ENCODE data around the gene C2orf72. TPM values are rescaled to one million over a fixed set of nuclear protein-coding genes. Genes with fewer than 3 reads are reported as not detected.
A peak's percentile ranks its signal among the peaks of the same experiment; 100 is the strongest.
"Not testable (repeated sequence)": the region's sequence is repeated elsewhere in the genome, so short reads cannot be mapped to it uniquely, and the experiment has no call there.

The C2orf72 gene
- total RNA-seq, 1 experiment from 2014 or later: 2.1 TPM

DNA sequence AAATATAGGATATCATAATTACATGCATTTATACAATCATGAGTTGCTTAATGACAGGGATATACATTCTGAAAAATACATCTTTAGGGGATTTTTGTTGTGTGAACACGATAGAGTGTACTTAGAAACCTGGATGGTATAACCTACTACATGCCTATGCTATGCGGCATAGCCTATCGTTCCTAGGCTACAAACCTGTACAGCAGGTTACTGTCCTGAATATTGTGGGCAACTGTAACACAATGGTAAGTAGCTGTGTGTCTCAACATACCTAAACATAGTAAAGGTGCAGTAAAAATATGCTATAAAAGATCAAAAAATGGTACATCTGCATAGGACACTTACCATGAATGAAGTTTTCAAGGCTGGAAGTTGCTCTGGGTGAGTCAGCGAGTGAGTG lies 6.5 kb downstream of the C2orf72 start:
- no peak for DNase-seq (ENCODE audit: low spot score)

DNA sequence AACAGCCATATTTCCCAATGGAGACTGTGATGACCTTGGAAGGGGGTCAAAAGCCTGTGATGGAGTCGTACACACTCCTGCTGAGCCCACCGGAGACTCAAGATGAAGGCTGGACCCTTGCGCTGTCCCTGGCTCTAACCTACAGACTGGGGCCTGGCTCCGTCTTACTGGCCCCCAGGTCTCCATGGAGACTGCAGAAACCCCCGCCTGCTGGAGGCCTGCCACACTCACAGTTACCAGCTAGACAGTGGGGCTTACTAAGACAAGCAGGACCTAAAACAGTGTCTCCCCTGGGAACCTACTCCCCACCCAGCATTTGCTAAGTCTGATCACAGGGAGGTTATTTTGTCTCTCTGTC lies 9.6 kb downstream of the C2orf72 start:
- no peak for DNase-seq (ENCODE audit: low spot score)

DNA sequence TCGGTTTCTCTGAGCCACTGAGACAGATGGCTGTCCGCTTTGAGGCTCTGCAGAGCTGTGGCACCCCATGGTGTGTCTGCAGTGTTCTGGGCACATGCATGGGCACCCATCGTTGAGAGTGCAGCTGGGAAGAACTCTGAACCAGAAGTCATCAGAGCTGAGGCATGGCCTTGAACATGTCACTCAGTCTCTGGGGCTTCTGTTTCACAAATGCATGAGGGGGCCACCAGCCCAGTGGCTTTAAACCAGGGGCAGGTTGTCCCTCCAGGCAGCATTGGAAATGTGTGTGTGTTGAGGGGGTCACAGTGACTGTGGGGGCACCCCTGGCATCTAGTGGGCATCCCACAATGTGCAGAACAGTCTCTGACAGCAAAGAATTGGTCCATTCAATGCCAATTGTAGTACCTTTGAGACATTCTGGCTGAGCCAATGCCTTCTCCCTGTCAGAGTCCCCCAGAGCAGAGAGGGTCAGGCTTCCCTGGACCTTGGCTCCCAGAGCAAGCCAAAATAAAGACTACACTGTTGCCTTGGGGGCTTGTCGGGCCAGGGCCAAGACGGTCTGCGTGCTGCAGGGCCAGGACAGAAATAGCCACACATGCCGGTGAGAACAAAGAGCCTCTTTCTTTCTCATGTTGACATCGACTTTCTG lies 10.1 kb downstream of the C2orf72 start:
- no peak for DNase-seq (ENCODE audit: low spot score)

DNA sequence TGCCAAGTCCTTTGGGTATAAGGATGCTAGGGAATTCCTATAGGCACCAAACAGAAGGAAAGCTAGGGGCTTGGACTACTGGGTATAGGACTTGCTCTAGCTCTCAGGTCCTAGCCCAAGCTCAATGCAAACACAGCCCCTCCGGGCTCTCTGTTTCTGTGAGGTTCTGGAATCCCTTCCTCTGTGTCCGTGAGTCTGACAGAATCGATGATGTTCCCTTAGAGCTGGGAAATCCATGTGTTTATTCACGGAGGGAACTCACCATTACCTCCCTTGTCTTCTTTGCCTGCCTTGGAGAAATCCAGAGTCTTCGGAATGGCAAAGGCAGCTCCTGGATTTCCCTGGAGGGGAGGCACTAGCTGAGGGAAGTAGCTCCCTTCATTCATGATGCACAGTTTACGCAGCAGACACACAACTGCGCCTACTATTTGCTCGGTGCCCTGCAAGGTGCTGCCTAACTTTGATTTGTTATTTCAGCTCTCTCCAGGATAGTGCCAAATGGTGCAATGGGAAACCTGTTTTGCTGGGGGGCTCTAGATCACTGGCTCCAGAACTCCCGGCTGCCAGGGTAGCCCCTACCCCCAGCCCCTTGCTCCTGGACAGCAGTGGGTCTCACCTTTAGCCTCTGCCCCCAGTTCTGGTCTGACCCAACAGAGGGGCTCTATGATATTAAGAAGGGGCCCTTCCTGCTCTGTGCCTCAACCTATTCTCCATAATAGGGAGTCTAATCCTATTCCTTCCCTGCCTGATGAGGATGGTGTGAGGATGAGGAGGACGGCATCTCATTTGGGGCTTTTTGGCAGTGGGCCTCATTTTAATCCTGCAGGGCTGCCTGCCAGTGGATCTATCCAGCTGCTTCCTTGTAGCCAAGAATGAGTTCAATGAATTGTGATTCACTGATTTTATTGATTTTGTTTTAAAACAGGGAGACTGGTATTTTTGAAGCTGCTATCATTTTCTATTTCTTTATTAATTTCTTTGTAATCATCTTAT lies 10.9 kb downstream of the C2orf72 start:
- DNase-seq (ENCODE audit: low spot score): no peak

DNA sequence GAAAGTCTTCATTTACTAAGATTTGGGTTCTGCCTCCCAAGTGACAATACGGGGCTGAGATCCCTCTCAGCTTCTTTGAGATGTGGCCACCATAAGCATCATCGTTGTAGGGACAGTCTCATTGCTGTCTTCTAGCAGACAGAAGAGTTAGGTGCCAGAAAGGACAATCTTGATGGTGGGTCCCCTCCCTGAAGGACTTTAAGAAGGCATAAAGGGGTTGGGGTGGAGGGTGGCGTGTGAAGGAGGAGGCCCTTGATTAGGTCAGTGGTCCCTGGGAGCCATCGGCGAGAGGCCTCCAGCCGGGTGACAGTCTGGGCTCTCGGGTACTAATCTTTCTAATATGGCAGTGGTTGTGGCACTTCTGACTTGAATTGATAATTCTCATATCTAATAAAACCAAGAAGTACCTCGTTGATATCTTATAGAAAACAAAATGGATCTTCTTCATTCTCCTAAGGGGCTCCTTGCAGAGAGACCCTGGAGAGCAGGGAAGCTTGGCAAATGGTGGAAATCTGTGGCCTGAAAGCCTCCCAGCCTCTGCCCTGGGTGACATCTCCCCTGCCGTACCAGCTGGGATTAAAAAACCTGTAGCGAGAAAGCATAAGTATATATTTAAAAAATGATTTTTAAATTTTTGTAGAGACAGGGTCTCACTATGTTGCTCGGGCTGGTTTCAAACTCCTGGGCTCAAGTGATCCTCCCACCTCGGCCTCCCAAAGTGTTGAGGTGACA lies 12.1 kb downstream of the C2orf72 start:
- DNase-seq (ENCODE audit: low spot score): no peak

DNA sequence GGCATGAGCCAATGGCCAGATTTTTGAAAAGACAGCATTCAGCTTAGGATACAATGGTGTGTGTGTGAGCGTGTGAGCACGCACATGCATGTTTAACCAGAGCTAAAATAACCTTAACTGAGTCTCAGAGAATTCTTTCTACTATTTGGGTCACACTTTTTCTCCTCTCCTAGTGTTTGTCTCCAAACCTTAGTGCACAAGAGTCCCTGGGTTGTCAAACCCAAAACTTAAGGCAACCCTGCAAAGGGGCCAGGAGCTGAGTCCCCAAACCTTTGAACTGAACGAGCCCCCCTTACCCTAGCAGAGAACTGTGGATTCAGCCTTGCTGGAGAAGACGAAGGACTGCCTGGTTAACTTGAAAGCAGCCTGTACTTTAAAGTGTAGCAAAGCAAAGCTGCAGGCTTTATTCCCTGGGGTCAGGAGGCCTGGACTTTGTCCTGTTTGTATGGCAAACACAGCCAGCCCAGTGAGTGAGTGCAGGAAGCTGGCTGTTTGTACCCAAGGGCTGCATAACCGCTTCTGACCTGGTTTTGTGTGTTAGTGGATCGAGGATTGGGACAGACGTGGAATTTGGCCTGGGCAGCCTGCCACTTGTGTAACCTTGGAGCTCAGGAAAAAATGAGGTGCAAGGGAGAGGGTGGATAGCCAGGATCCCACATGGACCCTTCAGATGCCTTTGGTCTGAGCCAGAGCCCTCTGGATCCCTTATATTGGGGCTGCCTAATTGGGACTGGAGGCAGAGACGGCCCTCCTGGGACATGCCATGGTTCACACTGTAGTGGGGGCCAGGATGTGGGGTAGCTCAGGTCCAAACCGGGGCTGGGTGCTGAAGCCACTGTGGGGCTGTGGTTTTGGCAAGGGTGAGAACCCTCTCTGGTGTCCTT lies 12.9 kb downstream of the C2orf72 start:
- DNase-seq (ENCODE audit: low spot score): peak; percentile 60

DNA sequence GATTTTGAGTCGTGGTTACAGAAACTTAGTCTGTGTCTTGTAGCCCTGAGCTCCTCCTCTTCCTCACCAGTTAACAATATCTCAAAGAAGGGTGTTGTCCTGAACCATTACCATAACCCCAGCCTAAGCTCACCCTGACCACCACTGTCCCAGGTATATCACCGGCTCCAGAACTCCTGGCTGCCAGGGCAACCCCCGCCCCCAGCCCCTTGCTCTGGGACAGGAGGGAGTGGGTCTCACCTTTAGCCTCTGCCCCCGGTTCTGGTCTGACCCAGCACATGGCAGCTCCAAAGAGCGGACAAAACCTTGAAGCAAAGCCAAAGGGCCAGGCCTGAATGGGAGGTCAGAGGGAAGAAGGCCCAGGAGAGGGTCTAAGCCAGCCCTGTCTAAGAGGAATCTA lies 13.8 kb downstream of the C2orf72 start:
- no peak for DNase-seq (ENCODE audit: low spot score)

DNA sequence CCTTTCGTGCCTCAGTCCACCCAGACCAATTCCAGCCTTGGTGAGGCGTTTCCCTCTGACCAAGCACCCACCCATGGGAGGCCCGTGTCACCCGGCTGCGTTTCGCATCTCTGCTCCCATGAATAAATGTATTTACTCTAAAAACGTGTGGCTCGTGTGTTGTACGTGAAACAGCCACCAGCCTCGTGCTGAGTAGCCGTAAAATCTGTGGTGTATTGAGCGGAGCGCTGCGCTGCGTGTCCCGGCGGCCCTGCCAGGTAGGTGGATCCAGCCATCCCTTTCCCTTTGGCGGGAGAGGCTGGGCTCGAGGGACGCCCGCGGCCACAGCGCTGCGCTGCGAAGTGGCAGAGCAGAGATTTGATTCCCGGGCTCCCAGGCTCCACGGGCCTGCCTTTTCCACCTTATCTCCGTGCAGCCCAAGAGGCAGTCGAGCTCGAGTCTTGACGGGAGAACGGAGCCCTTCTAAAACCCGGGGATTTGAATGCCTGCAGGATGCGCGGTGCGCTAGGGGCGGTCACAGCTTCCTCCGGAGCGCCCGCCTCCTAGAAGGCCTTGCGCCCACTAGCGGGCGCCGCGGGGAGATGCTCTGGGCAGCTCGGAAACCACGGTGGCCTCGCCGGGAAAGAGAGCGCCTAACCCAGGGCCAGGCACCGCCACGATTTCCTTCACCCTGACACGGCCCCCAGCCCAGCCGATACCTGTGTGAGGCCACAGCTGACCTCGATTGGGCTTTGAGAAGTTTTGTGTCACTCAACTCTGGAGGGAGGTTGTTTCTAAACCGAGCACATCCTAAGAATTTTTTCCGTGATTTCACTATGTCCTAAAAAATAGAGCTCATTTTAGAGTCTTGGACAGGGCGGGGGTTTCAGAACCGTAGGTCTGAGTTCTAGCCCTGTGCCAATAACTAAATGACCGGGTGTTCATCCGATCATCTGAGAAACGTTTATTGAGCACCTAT lies 15.4 kb downstream of the C2orf72 start:
- peak; percentile 86 for DNase-seq (ENCODE audit: low spot score)

DNA sequence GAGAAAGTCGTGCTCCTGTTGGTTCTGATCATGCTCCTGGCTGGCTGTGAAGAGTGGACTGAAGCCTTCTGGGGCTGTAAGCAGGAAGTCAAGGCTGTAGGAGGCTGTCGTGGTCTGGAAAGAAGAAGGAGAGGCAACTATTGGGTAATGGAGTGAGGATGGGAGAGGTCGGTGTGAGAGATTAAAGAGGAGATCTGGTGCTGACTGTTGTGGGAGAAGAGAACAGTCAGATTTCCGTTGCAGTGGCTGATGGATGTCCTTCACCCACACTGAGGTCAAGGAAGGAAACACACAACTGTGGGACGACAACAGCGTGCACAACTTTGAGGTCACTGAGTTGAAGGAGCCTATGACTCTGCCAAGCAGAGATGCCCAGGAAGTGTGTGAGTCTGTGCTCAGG lies 16.5 kb downstream of the C2orf72 start:
- no peak for DNase-seq (ENCODE audit: low spot score)

DNA sequence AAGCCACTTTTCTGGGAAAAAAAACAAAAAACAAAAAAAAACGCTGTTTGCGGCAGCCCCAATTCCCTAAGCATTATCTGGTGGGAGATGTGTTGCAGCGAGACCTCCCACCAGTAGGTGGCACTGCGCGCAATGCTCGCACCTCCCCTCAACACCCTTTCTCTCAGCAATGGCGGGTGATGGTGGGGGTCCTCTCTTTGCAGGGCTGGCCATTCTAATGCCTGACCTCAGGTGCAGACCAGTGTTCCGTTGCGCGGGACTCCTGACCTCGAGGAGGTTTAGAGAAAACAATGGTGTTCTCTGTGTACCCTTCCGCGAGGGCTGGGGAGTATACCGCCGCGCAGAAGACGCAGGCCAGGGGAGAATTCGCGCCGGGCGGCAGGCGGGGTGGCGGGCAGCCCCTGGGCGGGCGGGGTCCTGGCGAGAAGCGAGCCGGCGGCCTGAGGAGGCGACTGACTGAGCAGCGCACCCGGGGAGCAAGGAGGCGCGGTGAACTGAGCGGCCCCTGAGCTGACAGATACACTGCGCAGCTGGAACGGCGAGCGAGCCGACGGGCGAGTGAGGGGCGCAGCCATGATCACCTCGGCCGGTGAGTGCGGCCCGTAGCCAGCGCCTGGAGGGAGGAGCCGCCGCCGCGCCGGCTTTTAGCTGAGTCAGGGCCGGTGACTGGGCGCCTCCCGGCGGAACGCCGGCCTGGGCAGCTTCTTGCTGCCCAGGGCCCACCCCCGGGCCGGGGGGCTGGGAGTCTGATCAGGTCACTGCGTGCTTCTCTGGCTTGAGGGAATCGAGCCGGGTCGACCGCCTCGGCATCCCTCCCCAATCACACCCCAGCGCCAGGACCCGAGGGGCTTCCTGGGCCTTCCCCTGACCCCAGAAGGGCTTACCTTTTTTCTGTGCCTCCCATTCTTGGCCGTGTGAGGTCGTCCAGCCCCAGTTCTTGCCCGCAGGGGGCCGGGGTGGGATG lies 19.4 kb downstream of the C2orf72 start, which contains the start of gene PSMD1:
Gene PSMD1 (plus strand): TSS at position 415 of the 964 bp plus-strand sequence. CDS start 159 bp downstream, at position 574.
- peak; percentile 93 for DNase-seq (ENCODE audit: low spot score)

DNA sequence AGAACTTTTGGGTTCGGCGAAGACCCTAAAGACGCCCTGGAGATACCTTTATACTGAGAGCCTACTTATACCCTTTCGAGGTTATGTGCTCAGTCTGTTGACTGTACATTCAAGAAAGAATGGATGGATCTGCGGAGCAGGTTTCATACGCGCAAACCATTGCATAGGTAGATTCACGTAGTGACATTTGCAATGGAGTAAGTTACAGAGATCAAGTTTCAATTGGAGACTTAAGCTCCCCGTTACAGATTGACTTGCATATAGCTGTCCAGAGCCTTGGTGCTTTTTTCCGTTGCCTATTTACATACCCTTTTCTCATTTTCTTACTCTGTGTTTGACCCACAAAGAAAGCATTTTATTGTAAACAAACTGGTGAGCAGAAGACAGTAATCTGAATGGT lies 20.3 kb downstream of the C2orf72 start:
- no peak for DNase-seq (ENCODE audit: low spot score)

DNA sequence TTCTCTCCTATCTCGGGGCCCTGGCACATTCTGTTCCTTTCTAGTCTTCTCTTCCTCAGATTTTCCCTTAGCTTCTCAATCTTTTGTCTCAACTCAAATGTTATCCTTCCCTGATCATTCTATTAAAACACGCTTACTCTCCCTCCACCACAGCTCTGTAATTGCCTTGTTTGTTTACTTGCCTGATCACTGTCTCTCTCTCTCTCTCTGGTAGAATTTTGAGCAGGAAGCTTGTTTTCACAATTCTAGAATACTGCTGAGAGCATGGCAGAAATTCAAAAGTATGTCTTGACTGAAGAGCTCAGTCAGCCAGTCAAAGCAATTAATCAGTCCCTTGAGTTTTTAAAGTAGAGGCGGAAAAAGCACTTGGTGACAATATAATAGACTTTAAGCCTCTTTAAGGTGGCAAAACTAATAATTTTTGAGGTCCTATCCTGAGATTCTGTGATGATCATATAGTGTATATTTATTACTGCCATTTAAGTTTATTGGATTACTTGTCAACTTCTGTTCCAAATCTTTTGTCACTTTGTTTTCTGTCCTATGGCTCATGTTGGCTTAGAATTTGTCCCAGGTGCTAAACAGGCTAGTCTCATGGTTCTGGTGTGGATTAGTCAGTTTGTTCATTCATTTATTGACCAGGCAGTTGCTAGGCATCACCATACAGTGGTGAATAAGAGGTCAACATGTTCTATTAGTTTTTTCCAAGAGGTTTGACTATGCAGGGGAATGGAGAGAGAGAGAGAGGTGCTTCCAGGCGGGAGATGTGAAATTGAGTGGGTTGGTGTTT lies 21.6 kb downstream of the C2orf72 start:
- DNase-seq (ENCODE audit: low spot score): no peak

DNA sequence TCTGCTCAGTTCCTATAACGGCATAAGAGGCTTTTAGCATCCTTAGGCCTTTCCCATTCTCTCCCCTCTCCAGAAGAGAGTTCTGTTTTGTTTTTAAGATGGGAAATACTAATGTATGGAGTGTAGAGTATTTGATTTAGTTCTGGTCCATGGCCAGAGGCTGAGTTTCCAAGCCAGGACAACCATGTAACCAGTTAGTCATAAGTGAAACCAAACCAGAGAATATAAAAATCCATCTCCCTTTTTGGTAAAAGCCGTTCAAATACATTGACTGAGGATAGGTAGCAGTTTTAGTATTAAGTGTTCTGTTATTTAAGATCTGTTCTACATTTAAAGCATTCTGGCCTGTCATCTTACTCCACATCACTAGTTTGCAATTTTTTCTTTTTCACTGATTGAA lies 22.4 kb downstream of the C2orf72 start:
- DNase-seq (ENCODE audit: low spot score): no peak

DNA sequence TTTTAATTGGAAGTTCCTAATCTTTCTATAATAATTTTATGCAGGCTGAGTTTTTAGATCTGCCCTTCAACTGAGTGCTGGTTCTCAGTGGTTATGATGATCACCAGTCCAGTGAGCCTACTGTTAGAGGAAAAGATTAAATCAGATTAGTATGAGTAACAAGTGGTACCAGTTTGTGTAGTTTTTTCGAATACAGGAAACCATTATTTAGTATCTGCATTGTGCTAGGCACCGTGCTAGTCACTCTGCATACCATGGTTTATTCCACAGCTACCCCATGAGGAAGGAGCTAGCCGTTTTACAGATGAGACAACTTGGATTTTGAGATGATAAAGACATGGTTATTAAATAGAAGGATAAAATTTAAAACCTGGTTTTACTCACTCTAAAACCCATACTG lies 25.5 kb downstream of the C2orf72 start:
- DNase-seq (ENCODE audit: low spot score): no peak

DNA sequence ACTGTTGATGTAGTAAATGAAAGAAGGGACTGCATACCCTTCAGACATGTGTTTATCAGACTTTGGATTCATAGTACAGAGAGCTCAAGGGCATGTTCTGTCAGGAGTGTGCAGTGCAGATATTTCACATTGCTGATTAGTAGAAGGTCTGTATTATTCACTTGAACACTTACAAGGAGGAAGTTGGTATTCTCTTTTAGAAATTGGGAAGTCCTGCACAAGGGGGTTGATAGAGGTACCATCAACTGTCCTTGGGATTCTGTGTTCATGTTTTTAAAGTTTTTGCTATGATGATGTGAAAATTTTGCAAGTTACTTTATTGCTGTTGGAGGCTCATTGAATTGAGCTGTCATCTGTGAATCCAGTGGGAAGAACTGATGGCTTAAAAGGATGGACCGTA lies 26.0 kb downstream of the C2orf72 start:
- DNase-seq (ENCODE audit: low spot score): no peak

DNA sequence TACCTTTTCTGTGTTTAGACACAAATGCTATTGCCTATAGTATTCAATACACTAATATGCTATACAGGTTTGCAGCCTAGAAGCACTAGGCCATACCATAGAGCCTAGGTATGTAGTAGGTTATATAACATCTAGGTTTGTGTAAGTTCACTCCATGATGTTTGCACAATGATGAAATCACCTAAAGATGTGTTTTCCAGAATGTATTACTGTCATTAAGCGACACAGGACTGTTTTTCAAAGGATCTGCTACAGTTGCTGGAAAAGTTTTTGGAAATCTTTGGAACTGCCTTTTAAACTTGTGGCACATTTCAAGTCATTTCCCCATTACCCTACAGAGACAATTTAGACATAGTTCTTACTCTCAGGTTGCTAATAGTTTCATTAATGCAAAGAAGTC lies 28.6 kb downstream of the C2orf72 start:
- no peak for DNase-seq (ENCODE audit: low spot score)

DNA sequence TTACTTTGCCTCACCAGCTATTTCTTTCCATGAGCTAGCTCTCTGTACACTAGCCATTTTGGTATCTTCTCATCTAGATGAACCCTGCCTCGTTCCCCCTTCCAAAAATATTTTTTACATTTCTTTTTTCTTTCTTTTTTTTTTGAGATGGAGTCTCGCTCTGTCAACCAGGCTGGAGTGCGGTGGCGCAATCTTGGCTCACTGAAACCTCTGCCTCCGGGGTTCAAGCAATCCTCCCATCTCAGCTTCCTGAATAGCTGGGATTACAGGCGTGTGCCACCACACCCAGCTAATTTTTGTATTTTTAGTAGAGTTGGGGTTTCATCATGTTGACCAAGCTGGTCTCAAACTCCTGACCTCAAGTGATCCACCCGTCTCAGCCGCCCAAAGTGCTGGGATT lies 30.2 kb downstream of the C2orf72 start:
- not testable (repeated sequence) for DNase-seq (ENCODE audit: low spot score)

All from HT-29 (cell line).